ENCODE results near the gene TMEM132E.

TMEM132E gene

DNA sequence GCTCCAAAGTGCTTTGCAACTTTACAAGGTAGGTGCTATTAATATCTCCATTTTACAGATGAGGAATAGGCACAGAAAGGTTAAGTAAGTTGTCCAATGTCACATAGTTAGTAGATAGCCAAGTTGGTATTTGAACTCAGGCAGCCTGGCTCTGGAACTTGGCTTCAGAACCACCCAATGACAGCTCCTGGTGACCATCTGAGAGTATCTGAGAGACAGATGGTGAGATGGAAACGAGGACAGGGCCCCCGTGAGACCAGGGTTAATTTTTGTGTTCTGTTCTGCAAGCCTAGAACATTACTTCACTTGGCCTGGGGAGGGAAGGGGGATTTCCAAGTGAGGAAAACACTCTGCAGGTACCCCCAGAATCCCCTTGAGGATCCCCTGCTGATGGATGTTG lies 9.8 kb upstream of the TMEM132E start:
- no peak for DNase-seq

GRCh38 chr17:34570506-34570905 lies 8.9 kb upstream of the TMEM132E start:
- DNase-seq: no peak

DNA sequence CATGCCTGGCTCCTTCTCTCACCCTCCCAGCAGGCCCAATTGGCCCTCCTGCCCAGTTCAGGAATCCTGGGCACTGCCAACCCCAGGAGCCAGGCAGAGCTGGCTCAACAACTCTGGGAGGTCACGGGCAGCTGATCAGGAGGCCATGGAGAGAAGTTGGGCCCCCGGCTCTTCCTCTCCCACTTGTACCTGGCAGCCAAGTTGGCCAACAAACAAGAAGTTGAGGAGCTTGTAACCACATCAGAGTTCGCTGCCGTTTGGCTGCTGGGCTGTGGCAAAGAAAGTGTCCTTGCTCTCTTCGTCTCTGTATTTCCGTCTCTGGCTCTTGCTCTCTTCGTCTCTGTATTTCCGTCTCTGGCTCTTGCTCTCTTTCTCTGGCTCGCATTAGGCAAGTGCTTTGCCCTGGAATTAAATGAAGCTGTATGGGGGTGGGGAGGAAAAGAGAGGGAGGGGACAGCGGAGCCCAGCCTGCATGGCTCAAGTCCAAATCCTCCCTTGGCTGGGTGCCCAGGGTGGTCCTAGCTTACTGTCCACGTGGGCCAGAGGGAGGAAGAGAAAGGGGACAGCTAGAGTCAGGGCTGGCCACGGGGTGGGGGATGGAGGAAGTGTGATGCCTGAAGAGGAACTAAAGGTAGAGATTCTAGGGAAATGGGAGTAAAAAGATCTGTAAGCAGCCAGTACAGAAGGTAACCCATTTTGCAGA lies 7.8 kb upstream of the TMEM132E start:
- no peak for DNase-seq

DNA sequence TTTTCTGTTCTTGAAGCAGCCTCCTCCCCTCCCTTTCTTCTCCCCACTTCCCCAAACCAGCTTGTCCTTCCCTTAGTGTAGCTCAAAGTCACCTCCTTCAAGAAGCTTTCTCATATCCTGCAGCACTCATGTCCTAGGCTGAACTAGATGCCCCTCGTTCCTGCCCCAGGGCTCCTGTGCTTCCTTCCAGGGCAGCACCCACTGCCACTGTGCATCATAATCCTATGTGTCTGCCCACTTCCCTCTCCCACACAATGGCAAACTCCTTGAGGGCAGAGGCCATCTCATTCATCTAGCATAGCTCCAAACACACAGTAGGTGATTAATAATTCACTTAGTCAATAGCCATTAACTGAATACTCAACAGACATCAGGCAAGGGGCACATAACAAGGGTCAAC lies 6.9 kb upstream of the TMEM132E start:
- DNase-seq: no peak

DNA sequence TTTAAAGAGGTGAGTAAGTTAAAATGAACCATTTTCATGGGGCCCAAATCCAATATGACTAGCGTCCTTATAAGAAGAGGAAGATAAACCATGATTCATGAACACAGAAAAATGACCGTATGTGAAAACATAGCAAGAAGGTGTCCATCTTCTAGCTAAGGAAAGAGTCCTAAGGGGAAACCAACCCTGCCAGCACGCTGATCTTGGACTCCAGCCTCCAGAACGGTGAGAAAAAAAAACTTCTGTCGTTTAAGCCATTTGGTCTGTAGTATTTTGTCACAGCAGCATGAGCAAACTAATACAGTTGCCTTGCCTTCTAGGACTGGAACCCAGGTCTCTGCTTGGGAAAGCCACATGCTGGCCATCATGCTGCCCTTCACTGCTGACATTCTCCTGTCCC lies 4.2 kb upstream of the TMEM132E start:
- no peak for DNase-seq

GRCh38 chr17:34578016-34578415 lies 1.4 kb upstream of the TMEM132E start:
- DNase-seq: no peak

DNA sequence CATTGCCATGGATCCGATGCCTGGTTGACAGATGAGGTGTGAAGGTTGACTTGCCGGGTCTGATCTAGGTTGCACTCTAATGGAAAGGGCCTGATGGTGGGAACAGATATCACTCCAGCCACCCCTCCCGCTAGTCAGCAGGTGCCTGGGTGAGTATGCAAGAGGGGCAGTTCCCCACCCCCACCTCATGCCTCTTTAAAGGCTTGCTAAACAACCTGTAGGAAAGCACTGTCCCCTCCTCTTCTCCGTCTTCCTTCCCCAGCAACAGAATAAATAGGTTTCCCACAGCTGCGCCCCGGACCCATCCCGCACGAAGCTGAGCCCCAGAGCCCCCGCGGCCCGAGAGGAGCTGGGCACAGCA lies 746 bp upstream of the TMEM132E start:
- DNase-seq: no peak

- no peak for DNase-seq
These were observed 750 bp downstream of the TMEM132E start for GRCh38 chr17:34579979-34580684.

- no peak for DNase-seq
These were observed 1.5 kb downstream of the TMEM132E start for GRCh38 chr17:34580685-34581445.

GRCh38 chr17:34581446-34582184 lies 2.2 kb downstream of the TMEM132E start:
- DNase-seq: no peak

DNA sequence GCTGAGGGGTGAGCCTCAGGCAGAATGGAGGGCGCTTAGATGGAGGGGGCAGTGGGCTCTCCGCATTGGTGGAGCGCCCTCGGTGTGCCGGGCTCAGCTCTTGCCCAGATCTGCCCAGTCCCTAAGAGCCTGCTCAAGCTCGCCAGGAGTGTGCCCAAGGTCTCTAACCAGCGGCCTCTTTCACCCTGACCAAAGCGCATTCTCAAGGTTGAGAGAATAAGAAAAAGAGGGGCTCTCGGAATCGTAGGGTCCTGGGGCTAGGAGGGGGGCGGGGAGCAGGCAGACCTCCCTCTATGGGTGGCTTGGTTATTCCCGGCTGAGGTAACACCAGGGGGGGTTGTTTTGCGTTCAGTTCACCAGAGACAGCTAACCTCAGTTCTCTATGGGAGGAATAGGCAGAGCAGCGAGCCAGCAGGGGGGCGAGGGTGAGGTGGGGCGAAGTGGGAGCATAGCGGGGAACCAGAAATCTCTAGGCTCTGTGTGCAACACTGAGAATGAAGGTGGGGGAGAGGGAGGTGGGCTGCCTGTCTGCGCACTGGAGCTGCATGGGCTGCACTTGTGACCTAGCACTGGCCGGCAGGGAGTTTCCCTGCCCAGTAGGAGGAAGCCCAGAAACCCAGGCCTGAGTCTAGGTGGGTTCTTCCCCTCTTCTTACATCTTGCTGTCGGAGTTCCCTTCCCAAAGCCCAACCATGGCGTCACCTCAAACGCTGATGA lies 3.0 kb downstream of the TMEM132E start:
- no peak for DNase-seq

DNA sequence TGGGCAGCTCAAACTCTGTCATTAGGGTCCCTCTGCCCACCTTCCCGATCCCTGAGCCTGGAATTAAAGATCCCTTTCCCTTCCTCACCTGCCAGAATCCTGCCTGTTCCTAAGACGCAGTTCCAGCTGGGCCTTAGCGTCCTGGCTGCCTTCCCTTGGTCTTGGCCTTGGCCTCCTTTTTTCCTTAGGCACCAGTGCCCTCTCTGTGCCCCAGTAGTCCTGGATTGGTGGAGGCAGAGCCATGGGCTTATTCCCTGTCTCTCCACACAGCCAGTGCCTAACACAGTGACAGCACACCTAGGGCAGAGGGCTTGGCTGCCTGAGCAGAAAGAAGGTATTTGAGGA lies 3.5 kb downstream of the TMEM132E start:
- no peak for DNase-seq

DNA sequence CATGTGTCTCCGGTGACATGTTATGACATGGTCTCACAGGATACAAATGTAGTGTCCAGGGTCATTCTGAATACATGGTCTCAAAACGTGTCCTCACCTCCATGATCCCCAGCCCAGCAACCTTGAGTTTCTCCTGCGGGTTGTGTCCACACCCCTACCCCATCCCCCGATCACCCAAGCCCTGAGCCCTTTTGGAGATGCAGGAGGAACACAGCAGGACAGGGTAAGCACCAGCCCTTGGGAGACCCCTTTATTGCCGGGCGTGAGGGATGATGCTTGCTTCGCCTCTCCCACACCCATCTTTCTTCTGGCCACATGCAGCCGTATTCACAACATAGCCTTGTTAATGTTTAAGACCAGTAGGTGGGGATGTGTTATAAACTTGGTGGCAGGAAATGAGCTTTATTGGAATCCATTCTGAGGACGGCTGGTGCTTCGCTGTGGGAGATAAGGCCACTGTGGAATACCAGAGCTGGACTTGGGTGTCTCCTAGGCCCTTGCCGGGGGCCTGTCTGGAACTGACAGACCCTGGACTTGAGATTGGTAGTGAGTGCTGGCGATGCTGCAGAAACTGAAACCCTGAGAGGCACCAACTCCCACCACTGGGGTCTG lies 5.5 kb downstream of the TMEM132E start:
- DNase-seq: no peak

DNA sequence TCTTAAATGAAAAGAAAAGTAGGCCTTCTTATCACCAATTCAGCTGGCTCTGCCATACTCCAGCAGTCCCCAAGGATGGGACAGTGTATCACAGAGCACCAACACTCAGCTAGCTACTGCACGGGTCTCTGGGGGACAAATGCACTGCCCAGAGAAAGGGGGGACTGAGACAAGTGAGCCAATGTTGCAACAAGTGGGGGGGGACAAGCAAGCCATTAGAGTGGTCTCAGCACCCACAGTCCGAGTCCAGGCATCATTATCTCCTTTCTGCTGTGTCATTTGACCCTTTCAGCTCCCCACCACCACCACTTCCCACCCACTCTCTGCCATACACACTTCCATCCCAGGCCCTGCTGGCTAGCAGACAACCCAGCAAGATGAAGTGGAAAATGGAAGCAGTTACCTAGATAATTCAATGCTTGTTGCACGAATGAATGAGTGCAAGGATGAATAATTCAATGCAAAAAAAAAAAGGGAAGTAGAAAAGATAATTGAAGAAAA lies 7.0 kb downstream of the TMEM132E start:
- DNase-seq: no peak

- no peak for DNase-seq
These were observed 8.9 kb downstream of the TMEM132E start for GRCh38 chr17:34588266-34588665.

DNA sequence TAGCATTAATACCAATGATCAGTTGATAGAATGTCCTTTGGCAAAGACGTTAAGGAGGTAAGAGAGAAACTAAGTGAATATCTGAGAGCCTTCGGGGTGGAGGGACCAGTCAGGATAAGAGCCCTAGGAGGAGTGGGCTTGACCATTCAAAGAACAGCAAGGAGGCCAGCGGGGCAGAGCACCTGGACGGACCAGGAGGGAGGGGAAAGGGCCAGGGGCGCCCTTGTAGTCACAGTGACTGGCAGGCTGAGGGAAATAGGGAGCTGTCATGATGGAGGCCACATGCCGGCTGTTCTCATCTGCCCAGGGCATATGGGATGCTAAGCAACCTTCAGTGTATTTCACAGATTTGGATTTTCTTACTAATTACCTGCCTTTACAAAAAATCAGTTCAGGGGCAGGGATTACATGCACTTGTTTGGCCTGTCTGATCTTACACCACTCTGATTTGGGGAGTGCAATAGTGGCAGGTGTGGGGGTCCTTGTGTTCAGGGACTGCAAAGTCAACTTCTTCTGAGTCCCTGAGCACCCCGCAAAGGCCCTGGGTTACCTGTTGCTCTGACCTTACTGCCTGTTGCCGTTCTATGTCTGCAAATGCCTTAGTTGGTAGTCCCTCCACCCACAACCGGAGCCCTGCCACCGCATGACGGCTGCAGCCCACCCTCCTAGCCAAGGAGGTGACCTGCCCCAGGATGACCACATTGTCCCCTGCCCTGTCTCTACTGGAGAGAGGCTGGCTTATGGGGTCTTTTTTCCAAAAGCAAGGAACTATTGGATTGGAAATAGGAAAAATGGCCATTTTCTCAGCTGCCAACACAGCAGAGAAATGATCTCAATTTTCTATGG lies 10.0 kb downstream of the TMEM132E start:
- no peak for DNase-seq

- no peak for DNase-seq
These were observed 12.6 kb downstream of the TMEM132E start for GRCh38 chr17:34592002-34592401.

DNA sequence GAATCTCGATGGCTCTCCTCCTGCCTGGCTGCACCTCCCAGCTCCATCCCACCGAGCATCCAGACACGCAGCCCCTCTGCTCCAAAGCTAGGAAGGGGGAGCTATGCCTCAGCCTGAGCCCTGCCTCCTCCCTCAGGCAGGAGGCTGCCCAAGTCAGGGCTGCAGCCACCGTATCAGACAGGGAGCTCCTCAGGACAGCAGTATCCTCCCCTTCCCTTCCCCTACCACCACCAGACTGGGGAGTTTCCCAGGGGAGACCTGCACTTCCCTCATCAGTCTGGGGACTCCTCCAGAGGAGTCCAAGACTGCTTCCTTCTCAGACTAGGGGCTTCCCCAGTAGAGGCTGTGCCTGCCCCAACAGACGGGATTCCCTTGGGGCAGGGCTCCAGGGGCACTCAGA lies 17.5 kb downstream of the TMEM132E start:
- no peak for DNase-seq

GRCh38 chr17:34598161-34598776 lies 18.9 kb downstream of the TMEM132E start:
- DNase-seq: no peak

GRCh38 chr17:34601416-34601815 lies 22.0 kb downstream of the TMEM132E start:
- no peak for DNase-seq

GRCh38 chr17:34603974-34604373 lies 24.6 kb downstream of the TMEM132E start:
- DNase-seq: no peak
